GM18858 (cell line): ENCODE measurements around the gene AMOTL2.

Source experiments
- ATAC-seq: cut with Tn5 transposase; IDR thresholded peaks from one replicate; pipeline ENCODE4 v1.9.1; 2021; ENCODE audit not compliant: unreplicated experiment

Gene AMOTL2

DNA sequence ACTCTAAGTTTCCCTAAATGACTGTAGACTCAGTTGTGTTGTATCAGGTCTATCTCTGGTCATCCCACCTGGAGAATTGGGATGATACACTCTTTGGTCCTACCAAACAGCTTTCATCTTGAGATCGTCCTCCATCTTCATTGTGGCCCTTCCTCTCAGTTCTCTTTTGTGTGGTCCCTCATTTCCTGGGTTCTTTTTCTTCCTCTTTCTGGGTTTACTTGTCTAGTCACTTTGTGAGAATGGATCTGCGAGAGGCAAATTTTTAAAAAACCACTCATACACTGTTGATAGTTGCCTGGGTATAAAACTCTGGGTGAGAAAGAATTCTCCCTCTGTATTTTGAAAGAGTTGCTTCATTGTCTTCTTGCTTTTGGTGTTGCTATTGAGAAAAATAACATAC is 6.0 kb upstream of the AMOTL2 start:
- ATAC-seq: no peak

DNA sequence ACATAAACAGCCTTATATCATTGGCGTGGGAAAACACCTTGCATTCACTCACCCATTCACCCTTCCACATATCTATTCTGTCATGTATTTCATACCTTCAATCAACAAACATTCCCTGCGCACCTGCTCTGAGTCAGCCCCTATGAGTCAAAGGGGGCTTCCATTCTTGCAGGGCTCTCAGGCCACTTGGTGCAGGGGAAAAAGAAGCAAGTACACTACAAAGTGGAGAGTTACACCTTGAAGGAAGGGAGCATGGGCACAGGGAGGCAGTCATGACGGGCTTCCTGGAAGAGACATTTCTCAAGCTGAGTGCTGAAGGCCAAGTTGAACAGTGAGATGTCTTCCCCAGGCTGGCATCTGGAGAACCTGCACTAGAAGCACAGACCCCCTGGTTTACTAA is 4.6 kb upstream of the AMOTL2 start:
- ATAC-seq: no peak

DNA sequence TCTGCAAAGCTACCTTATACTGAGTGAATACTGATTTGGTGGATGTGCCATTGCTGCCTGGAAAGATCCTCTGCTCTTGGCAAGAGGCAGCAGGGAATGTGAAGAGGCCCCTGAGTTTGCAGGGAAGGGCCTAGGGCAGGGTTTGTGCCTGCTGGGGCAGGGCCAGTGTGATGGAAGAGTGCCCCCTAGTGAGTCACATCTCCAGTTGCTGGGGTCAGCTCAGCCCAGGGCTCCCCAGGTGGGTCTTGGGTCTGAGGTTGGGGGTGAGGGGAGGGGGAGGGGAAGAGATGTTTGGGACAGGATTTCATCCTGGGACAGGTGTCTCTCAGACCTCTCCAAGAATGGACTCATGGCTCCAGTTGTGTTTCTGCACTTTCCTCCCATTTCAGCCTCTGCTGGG is 4.1 kb upstream of the AMOTL2 start:
- no peak for ATAC-seq

DNA sequence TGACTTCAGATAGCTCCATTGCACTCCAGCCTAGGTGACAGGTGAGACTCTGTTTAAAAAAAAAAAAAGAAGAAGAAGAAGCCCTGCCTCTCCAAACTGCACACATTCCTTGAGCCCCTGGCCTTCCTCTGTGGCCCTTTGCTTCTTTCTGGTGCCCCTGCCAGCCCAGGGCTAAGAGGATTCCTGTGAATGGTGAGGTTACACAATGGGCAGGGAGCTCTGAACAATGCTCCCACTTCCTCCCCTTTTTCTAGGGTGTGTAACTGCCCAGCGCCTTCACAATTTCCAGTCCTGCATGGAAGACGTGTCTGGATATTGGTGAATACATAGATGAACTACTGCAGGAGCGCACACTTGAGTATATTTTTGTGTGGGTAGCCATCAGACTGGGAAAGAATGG is 3.6 kb upstream of the AMOTL2 start:
- ATAC-seq: no peak

DNA sequence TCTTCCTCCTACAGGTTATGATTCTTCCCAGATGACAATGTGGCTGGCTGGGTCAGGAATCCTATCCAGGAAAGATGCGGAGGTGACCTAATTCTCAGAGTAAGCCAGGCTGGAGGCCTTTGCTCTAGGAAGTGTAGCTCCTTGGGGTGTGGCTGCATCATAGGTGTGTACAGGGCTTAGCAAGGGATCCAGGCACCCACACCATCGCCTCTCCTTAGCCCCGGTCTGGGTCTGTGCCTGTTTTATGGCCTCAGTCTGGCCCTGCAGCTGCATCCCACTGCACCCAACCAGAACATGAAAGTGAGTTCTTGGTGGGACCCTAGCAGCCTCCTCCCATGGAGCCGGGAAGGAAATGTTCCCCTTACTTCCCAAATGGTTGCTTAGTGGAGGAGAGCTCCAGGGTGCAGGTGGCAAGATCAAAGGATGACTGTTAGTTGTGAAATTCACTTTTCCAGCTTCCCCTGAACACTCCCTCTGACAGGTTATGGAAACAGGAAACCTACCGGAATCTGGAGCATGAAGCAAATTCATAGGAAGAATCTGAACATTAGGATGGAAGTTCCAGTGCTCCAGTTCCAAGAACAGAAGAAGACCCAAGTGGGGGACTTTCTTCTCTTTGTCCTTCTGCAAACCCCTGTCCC is 2.7 kb upstream of the AMOTL2 start:
- ATAC-seq: no peak

DNA sequence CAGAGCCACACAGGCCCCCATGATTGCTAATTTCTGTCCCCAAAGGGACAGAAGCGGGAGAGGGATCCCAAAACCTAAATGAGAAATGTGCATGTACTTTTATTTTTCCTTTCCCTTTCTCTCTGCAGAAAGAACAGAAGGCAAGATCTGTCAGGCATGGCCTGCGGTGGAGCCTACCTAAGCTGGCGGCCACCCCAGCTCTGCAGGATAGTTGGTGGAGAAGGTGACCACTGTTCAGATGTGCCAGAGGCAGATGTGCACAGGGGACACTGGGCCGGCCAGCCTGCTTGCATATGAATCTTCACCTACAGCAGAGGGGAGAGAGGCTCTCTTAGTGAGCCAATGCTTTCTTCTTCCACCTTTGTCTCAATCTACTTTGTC is 2.1 kb upstream of the AMOTL2 start:
- ATAC-seq: no peak

DNA sequence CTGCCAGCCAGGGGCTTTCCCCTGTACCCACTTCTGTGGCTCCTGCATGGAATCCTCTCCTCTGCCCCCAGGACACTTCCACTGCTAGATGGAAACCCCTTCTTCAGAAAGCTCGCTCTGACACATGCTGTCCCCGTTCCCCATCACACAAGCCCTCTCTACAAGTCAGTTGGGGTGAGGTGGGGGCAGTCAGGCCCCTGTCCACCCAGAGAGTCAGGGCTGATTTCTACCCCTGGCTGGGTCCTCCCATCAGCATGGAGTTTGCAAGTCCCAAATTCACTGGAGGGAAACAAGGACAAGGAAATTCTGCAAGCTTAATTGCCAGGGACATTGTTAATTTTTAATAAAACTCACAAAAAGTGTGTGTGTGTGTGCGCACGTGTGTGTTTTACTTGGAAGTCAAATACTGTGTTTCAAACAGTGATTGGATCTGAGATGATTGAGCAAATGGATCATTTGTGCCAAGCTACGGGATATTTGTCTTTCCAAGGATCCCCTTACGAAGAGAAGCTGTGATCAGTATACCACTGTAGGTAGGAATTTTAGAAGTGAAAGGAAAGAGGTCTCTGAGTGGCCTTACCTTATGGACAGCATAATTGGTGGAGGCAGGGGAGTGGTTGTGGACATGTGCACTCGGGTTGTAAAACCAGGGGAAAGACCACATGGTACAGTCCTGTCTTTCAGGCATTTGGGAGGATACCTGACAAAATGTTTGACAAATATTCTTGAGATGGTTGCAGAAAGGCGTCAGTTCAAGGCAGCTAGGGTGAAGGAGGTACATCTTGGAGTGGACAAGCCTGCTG is 1.5 kb upstream of the AMOTL2 start:
- no peak for ATAC-seq

DNA sequence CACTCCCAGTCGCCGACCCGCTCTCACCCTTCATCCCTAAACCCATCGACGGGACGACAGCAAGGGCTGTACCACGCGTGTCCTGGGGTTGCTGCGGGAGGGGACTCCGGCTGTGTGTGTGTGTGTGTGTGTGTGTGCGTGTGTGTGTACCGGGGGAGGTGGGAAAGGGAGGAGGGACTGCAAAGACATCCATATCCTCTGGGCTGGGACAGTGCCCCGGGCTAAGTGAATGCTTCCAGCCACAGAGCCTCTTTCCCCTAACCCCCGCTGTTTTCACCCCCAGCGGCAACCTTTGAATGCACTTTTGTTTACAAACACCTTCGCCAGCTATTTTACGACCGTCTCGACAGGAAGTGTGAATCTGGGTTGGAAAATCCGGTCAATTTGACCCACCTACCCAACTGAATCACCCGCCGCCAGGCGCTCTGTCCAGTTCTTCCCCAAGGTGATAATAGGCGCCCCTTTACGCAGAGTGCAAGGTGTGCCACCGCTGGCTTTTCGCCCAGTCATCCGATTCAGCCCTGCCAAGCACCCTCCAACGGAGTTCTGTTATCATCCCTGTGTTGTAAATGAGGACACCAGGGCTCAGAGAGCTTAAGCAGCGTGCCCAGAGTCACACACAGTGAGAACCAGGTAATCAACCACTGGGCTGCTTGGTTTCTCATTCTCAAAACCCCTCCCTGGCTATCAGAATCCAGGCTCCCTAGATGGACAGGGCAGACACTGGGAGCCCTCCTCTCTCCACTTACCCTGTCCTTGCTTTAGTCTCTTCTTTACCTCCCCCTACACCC is 739 bp upstream of the AMOTL2 start:
- no peak for ATAC-seq

DNA sequence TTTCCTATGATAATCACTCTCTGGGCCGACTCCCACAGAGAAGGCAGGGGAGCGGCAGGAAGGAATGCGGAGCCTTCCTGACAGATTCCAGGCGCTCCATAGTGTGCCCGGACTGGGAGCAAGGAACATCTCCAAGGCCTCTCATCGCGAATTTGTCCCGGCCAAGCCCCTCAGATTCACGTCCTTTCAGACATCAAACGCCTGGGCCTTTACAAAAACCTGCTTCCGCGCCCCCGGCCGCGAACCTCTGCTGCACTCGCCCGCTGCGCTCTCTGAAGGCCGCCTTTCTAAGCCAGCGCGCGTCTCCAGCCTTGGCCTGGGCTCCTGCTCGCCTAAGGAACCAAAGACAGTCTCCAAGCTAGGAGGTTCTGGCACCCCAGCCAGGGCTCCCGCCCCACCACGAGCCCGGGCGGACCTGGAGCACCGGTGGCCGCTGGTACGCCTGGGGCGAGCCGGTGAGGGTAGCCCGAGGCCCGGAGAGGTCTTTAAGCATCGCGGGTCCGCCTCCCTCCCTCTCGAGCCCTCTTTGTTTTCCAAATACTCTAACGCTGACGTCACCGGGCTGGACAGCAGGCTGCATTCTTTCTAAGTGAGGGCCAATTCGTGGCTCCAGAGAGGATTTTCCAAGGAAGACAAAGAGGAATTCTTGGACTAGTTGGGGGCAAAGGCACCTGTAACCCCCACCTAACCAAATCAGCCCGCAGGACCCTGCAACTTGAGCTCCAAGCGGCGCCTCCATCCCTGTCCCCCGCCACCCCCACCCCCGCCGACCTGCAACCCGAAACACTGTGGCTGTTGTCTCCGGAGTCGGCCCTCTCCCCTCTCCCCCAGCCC is 759 bp downstream of the AMOTL2 start:
- no peak for ATAC-seq

DNA sequence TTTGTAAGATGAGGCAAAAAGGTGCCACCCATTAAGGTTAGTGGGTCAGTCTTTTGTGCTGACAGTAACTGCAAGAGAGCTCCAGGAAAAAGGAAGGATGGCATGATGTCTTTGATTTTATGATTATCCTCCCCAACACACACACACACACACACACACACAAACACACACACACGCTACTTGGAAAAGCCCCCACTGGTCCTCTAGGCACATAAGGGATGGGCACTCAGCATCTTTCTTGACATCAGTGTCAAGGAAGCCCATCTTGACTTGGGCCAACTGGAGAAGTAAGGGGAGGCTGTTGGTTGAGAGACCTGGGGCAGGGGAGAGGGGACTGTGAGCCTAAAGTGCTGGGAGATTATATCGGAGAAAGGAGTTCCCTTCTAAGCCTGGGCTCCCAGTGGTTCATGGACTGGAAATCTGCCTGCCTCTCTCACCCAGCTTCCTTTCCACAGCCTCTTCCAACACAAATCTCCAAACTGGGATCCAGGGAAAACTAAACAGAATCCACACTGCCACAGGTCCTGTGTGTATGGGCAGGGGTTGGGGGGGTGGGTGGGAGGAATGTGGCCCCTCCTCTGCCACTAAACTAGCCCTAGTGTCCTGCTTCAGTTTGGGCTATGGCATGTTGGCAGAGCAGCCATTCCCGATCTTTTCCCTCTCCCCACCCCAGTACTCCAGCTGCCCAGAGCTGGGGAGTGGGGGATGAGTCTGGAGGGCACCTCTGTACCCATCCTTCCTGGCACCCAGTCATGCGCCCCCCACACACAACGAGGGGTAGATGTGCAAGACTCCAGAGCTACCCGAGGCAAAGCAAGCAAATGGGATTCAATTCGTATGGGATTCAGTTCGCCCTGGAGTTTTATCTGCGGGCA is 1.6 kb downstream of the AMOTL2 start:
- ATAC-seq: no peak

DNA sequence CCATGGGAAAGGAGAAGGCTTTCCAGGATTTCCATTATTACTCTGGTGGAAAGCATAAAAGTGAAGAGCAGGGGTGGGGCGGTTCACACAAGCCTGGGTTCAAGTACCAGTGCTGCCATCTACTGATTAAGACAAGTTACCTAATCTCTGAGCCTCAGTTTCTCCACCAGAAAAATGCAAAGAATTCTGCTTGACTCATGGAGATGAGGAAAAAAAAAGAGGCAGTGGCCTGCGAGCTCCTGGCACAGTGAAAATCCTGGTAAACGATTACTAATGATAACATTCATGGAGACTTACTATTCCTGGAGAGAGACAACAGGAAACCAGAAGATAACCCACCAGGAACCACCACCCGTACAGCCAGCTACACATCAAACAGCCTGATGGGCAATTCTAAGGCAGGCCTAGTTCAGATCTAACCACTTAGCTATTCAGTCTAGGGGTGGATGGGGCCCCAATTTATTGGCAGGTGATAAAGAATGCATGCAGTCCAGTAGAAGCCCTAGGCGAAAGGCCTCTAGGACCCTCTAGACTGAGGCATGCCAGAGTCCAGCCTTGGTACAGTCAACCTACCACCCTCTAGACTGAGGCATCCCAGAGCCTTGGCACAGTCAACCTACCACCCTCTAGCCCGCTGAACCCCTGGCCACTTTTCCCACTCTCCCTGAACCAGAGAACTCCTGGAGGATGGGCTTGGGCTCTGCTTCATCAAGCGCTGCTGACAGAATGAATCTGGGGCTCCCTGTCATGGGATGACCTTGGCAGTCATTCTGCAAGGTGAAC is 2.5 kb downstream of the AMOTL2 start:
- no peak for ATAC-seq

DNA sequence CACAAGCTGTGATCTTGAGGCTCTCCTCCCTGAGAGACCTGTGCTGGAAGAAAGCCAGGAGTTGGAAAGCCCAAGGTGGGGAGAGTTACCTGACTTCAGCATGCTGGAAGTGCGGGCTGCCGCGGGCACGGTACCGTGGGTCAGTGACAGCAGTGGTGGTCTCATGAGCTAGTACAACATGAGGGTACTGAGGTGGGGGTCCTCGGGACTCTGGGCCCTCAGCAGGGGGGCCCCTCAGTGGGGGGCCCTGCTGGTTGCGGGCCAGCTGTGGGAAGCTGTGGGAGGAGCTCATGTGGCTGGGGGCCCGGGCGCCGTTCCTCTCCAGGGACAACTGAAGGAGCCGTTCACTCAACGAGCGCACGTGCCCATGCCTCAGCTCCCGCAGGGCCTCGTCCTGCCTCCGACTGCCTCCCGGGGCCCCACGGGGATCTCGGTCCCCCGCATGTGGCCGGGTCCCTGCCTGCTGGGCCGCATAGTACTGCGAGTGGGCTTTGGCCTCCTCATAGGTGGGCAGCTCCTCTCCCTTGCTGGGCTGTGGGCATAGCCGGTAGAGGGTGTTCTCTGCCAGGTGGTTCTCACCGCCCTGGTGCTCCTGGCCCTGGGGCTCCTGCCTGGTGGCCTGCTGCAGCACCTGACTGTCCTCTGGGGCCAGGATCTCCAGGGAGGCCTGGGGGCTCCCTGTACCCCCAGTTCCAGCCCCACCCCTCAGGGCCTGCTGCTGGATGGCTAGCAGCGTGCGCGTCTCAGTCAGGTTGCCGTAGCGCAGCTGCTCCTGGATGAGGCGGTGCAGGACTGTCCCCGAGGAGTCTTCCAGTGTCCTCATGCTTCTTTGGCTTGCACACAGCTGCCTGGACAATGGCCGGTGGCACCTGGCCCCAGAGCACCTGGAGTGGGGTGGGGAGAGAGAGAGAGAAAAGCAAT is 3.4 kb downstream of the AMOTL2 start:
- no peak for ATAC-seq

DNA sequence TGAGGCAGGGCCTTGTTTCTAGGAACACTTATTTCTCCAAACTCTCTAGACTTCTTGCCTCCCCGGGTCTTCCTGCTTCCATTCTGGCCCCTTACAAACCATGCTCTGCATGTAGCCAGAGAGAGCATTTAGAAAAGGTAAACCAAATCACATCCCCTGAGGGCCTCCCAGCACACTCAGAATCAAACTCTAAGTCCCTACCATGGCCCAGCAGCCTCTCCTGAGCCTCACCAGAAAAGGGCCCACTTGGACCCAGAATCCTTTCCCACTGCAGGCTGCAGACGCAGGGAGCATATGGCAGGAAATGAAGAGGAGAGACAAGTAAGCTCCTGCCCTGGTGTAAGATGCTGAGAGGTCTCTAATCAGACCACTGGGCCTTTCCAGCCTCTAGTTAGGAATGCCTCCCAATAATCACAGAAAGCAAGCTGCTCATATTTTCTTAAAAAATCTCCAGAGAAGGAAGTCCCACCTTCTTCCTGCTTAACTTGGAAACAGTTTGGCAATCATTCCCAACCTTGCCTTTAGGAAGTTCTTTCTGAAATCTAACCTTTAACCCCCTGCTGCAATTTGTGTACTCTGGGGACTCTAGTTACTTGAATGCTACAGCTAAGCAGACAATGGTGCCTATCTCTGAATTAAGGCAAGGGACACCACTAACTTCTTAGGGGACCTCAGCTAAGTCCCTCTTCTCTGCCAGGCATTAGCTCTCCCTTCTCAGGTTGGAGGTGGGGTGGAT is 4.2 kb downstream of the AMOTL2 start:
- ATAC-seq: no peak

DNA sequence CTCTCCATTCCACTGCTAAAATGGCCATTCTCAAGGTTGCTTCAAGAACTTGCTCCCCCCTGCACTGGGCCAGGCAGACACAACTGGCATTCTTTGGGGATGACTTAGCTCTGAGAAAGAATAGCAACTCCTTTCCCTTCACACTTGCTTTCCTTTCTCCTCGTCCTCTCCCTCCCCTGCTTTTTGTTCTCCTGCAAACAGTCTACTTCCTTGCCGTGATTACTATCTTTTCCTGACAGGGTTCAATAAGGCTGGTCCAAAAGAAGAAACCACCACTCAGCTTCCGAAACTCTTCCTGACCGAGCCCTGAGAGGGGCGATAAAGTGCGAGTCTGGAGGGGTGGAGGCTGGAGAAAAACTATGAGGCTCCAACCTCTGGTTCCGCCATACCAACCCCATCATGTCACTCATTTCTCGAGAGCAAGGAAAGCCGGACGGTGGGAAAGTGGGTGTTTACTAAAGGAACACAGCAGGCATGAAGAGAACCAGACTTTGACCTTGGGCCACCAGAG is 5.0 kb downstream of the AMOTL2 start:
- ATAC-seq: no peak

DNA sequence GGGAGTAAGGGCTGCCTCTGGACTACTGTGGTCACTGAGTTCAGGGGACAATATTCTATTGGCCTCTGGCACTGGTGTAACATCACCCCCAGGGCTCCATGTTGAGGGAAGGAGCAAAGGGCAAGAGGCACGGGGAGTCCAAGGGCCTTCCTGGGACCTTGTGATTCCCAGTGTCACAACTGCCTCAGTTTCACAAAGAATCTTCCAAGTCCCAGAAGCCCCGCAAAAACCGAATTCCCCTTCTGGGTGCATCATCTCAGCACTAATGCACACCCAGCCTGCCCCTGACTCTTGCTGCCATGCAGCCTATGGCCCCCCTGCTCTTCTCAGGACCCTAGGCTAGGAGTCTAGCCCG is 5.5 kb downstream of the AMOTL2 start:
- ATAC-seq: no peak

DNA sequence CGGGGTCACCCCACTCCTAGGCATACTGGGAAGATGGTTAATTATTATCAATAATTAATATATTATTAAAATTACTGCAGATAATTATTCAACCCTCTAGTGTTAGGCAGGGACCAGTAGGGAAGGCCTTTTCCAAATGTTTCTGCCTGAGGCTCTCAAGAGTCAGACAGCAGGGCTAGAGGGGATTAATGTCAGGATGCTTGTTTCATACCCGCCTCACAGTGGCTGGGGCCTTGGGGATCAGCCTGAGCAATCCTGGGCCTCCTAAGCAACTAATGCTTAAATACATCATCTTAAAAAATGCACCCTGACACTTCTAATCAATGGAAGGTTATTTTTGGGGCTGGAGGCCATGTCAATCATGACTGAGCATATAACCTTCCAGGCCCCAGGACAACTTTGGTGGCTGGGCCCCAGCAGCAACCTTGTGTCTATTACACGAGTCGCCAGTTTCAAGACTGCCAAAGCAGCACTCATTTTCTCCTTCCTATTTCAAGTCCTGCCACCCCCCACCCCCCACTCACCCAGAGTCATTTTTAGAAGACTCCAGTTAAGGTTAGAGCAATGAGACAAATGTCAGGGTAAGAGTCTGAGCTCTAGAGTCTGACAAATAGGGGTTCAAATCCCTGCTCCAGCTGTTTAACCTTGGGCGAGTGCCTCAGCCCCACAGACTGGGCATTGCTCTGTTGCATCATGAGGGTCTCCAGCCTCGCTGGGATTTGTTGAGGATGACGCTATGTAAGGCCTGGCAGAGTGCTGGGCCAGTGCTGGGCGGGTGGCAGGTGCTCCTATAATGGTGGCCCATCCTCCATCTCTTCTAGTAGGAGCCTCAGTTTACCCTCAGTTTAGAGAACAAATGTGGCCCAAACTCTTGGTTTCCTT is 6.1 kb downstream of the AMOTL2 start:
- no peak for ATAC-seq
